Esophagus squamous epithelium (tissue), 4 donors: ENCODE data around the gene UNKL.

Experiments
- CTCF ChIP-seq, 6 experiments: fragments of 450-650 bp in 4 of 6; fragments of 200-600 bp in 2 of 6; sonication (generic) in 2 of 6; IDR thresholded peaks; one replicate each; pipeline ENCODE4 v1.5.1; 2016 to 2019; ENCODE audit warnings: antibody characterized with exemption in 6 of 6, mild to moderate bottlenecking in 4 of 6, moderate library complexity in 4 of 6
- POLR2A ChIP-seq, 4 donors: fragments of 450-650 bp; IDR thresholded peaks; one replicate each; pipeline ENCODE4 v1.6.1; 2017; ENCODE audit warnings: antibody characterized with exemption in 4 of 4, mild to moderate bottlenecking in 4 of 4, moderate library complexity in 3 of 4

GRCh38 chr16:1375298-1375640 lies 39.2 kb downstream of the UNKL start:
- TF ChIP-seq CTCF (IDR thresholded peaks at IDR 0.05), result no peak
- TF ChIP-seq POLR2A (IDR thresholded peaks at IDR 0.05), result no peak
